NCI-H82 treated with DMSO at 0.1 percent for 48 hours (cell line): ENCODE data around the gene ECT2L.

ENCODE experiments used
- DNase-seq: peaks from one replicate; lab custom pipeline; 2025; ENCODE audit not compliant: unreplicated experiment; lab: John Stamatoyannopoulos, UW

ECT2L gene

DNA sequence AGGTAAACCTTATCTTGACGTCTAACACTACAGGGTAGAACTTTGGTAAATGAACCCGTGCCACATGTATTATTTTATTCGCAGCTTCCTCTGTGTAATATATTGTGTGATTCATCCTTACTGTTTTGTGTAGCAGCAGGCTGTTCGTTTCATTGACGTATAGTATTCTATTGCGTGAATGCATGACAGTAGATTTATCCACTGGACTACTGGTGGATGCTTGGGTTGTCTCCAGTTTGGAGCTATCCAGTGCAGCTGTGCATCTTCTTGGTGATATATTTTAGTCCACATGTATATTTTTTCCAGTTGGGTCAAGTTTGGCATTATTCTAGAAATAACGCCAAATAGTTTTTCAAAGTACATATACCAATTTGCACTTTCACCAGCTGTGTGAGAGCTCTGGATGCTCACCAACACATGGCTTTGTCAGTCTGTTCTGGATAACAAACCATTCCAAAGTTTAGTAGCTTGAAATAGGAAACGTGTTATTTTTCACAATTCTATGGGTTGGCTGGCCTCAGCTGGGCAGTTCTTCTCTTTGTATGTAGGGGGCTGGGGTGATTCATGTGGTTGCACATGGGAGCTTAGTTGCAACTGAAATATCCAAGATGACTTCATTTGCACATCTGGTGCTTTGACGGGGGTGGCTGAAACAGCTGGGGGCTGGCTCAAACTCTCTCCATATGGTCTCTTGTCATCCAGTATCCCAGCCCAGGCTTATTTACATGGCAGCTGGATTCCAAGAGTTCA, 9.3 kb downstream of the ECT2L start:
- DNase-seq, result no peak

DNA sequence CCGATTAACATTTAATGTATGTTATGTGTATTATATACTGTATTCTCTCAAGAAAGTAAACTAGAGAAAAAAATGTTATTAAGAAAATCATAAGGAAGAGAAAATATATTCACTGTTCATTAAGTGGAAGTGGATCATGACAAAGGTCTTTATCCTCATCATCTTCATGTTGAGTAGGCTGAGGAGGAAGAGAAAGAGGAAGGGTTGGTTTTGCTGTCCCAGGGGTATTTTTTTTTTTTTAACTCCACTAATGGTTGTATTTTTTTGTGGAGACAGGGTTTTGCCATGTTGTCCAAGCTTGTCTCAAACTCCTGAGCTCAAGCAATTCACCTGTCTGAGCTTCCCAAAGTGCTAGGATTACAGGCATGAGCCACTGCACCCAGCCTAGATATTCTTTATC, 11.0 kb downstream of the ECT2L start:
- DNase-seq, result no peak

- DNase-seq, result no peak
Measured at GRCh38 chr6:138809677-138810076, 13.8 kb downstream of the ECT2L start.

DNA sequence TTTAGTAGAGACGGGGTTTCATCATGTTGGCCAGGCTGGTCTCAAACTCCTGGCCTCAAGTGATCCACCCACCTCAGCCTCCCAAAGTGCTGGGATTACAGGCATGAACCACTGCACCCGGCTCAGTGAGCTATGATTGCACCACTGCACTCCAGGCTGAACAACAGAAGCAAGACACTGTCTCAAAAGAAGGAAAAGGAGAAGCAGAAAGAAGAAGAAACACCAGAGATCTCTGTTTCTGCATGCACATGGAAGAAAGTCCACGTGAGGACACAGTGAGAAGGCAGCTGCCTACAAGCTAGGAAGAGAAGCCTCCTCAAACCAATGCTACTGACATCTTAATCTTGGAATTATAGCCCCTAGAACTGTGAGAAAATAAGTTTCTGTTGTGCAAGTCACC, 16.0 kb downstream of the ECT2L start:
- DNase-seq, result no peak

DNA sequence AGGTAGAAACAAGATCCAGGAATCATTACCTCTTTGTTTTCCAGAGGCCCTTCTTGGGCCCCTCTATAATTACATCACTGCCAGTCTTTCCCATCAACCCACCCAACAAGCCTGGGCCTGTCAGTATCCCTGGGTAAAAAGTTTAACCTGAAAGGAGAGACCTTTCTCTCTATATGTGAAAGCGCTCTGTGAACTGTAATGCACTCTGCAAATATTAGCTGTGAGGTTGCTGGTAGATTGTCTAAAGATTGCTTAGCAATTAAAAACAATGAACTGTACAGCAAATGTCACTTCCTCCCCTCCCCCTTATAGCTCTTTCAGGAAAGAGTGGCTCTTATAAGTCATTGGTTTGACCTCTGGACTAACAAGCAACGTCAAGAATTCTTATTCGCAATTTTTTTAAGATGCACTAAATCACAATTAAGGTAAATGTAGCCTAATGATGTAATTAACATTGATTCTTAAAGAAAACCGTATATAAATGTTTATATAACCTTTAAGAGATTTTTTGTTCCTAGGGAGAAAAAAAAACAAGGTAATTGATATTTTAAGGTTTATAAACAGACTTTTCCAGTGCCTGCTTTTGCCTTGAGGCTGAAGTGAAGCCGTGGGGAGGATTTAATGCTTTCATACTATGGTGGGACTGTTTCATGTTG, 18.4 kb downstream of the ECT2L start:
- DNase-seq, result no peak

GRCh38 chr6:138815221-138815620, 19.3 kb downstream of the ECT2L start:
- no peak for DNase-seq

- peak; percentile 58 for DNase-seq
Measured at GRCh38 chr6:138815797-138816528, 20.1 kb downstream of the ECT2L start.

DNA sequence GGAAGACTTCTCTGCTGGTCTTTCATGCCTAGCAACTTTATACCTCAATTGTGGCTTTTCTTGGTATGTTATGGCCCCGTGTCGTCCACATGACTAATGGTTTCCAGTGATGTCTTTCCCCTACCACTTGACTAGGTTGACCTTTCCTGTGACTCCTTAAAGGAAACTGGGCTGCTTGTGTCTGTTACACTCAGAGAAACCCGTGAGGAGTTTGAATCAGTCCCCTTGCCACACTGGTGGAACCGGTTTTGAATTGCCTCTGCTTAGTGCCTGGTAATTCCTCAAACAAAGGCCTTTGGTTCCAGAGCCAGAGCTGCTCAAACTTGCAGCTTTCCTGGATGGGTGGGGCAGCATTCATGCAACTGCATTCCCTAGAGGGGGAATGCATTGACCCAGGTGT, 21.9 kb downstream of the ECT2L start:
- no peak for DNase-seq

- no peak for DNase-seq
Measured at GRCh38 chr6:138818496-138819194, 22.8 kb downstream of the ECT2L start.

DNA sequence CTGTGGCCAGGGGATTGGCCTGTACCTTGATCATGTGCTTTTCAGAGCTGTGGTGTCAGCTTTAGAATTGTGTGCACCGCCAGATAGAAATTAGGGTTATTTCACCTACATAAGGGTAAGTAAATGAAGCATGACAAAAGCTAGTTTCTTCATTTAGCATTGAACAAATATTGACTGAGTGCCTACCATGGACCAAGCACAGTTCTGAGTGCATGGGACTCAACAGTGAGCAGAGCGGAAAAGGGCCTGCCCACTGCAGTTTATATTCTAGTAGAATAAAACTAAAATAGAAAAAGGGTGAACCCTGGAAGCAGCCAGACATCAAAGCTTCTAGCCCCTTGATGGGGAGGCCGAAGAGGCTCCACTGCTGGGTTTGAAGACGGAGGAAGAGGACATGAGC, 25.6 kb downstream of the ECT2L start:
- no peak for DNase-seq

DNA sequence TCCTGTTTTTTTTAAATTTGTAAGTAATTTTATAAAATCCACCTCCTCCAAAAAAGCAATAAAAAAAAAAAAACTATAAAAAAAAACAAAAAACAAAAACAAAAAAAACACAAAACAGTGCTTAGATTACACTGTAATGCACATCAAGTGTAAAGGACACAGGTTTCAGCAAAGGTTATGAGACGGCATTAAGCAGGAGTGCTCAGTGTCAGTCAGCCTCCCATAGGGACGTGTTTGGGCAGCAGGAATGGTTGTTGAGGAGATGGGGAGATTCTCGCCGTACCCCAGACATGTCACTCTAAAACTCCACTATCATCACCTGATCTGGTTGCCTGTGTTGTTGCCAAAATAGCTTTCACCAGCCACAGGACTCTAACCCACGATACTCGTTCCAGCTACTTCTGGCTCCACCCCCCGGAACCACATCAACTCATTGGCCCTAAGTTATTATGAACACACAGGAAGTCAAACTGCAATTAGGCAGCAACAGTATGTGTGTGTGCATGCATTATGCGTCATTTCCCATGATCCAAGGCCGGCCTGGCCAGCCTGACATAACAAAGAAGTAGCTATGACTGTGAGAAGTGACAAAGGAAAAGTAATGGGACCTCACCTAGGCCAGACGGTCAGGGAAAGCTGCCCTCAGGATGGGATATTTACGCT, 28.7 kb downstream of the ECT2L start:
- DNase-seq, result no peak

- no peak for DNase-seq
Measured at GRCh38 chr6:138830248-138830647, 34.4 kb downstream of the ECT2L start.

DNA sequence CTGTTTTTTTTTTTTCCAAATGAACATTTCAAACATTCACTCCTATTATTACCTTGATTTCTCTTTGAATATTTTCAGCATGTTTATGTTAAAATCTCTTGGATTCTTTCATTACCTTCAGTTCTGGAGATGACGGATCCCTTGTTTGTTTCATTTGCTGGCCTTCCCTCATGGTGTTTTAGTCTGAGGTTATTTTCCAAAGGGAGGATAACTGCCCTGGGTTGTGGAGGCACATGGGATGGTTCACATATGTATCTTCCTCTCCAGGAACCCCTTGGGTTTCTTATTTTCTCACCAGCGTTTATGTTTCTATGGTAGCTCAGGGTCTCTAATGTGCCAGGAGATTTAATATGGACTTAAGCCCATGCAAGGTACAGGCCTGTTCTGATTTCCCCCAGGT, 36.3 kb downstream of the ECT2L start:
- no peak for DNase-seq

GRCh38 chr6:138833816-138834539, 38.1 kb downstream of the ECT2L start:
- no peak for DNase-seq

DNA sequence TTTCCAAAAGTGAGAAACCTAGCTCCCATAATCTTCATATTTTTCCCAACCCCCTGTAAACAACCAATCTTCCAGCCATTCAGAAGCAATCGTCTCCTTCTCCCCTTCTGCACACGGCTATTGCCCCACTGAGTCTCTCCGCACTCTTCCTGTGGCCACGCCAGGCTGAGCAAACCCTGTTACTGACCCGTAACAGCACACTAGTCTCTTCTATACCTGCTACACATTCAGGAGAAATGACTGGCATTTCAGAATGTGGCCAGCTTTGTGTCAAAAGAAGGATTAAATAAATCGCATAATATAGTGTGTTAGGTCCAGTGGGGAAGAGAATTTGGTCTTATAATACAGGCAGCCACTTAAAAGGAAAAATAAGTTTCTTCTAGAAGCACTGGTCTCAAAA, 41.4 kb downstream of the ECT2L start:
- no peak for DNase-seq

- no peak for DNase-seq
Measured at GRCh38 chr6:138844192-138844591, 48.3 kb downstream of the ECT2L start.

- no peak for DNase-seq
Measured at GRCh38 chr6:138847884-138848283, 52.0 kb downstream of the ECT2L start.

- no peak for DNase-seq
Measured at GRCh38 chr6:138848461-138848860, 52.6 kb downstream of the ECT2L start.

DNA sequence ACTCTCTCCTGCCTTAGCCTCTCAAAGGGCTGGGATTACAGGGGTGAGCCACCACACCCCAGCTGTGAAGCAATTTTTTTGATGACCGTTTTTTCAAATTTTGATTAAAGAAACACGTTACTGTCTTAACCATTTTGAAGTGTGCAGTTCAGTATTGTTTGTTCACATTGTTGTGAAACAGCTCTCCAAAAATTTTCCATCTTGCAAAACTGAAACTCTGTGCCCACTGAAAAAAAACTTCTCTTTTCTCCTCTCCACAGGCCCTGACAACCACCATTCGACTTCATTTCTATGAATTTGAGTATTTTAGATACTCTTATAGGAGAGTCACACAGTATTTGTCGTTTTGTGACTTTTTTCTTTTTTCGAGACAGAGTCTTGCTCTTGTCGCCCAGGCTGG, 53.9 kb downstream of the ECT2L start:
- DNase-seq, result no peak

GRCh38 chr6:138856654-138857053, 60.8 kb downstream of the ECT2L start:
- DNase-seq, result no peak
